Type B pancreatic cell (in vitro differentiated cells): ENCODE data around the gene SLC25A47. TPM values are rescaled to one million over a fixed set of nuclear protein-coding genes. Genes with fewer than 3 reads are reported as not detected.

Experiments
- DNase-seq: peaks from one replicate; pipeline ENCODE4 v3.0.0; 2021; ENCODE audit warnings: mixed read lengths; ENCODE audit not compliant: unreplicated experiment; ENCODE audit errors: extremely low spot score
- H3K27ac Mint-ChIP-seq: 2 replicates; pipeline ENCODE4 v1.8.0; 2021; ENCODE audit warnings: mild to moderate bottlenecking, mixed read lengths
- H3K27me3 Mint-ChIP-seq: 2 replicates; pipeline ENCODE4 v1.8.0; 2021; ENCODE audit warnings: mixed read lengths
- H3K36me3 Mint-ChIP-seq: 2 replicates; pipeline ENCODE4 v1.8.0; 2021; ENCODE audit warnings: mixed read lengths
- H3K4me1 Mint-ChIP-seq: one replicate; pipeline ENCODE4 v1.8.0; 2021; ENCODE audit warnings: mixed read lengths; ENCODE audit not compliant: unreplicated experiment
- H3K4me3 Mint-ChIP-seq: 2 replicates; pipeline ENCODE4 v1.8.0; 2021; ENCODE audit warnings: mild to moderate bottlenecking, mixed read lengths
- H3K9me3 Mint-ChIP-seq: 2 replicates; pipeline ENCODE4 v1.8.0; 2021; ENCODE audit warnings: mixed read lengths
- total RNA-seq: library from RNA; stranded (reverse); gene quantifications from 2 replicates; pipeline ENCODE4 v1.2.1, GENCODE V29; 2021; ENCODE audit warnings: low replicate concordance
- TF ChIP-seq, protein P1 (sequence below): fragments of 200-600 bp; sonication (generic); conservative IDR thresholded peaks from 2 replicates; pipeline ENCODE4 v1.5.0; 2021; ENCODE audit warnings: antibody characterized with exemption, mild to moderate bottlenecking

Gene SLC25A47
- total RNA-seq, 1 donor from 2014 or later, result not detected

DNA sequence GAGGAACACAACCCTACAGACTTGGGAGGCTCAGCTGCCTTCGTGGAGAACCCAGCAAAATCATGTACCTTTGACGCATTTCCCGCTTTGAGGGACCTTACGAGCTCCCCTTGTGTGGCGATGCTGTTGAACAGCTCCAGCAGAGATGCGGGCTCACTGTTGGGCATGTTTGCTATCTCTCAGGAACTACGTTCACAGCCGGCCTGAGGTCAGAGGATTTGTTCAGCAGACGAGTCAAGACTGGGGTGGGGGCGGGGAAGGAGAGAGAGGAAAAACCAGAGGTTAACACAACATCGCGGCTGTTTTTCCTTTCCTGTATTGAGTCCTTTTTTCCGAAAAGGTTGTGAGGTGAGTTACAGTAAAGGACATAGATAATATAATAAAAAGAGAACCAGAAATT is 45.9 kb downstream of the SLC25A47 start:
- H3K4me1 Mint-ChIP-seq, result peaks cover 17% of the 10 kb centered on the region
- H3K27ac Mint-ChIP-seq, result no peak overlapping the region
- TF ChIP-seq, protein P1, sequence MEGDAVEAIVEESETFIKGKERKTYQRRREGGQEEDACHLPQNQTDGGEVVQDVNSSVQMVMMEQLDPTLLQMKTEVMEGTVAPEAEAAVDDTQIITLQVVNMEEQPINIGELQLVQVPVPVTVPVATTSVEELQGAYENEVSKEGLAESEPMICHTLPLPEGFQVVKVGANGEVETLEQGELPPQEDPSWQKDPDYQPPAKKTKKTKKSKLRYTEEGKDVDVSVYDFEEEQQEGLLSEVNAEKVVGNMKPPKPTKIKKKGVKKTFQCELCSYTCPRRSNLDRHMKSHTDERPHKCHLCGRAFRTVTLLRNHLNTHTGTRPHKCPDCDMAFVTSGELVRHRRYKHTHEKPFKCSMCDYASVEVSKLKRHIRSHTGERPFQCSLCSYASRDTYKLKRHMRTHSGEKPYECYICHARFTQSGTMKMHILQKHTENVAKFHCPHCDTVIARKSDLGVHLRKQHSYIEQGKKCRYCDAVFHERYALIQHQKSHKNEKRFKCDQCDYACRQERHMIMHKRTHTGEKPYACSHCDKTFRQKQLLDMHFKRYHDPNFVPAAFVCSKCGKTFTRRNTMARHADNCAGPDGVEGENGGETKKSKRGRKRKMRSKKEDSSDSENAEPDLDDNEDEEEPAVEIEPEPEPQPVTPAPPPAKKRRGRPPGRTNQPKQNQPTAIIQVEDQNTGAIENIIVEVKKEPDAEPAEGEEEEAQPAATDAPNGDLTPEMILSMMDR, result no peak
- H3K27me3 Mint-ChIP-seq, result no peaks in the 10 kb centered on the region
- H3K9me3 Mint-ChIP-seq, result no peaks in the 10 kb centered on the region
- H3K4me3 Mint-ChIP-seq, result no peak overlapping the region
- no peak for DNase-seq
- peaks cover 23% of the 10 kb centered on the region for H3K36me3 Mint-ChIP-seq

DNA sequence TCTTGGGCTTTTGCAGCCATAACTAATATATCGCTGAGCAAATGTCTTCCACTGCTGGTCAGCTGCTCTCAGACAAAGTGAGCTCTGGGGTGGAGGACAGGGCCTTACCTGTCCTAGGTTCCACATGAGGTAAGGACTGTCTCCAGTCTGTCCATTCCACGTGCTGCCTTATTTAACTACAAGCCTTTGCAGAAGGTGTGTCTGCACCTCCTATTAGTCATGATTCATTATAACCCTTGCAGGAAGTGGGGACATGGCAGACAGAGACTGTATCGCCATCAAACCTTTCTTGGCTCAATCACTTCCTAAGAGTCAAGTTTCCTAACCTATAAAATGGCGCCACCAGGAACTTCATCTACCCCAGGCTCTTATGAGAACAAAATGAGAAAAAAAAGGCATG is 46.9 kb downstream of the SLC25A47 start:
- Mint-ChIP-seq H3K27me3 (no peaks in the 10 kb centered on the region), H3K4me1 (peaks cover 22% of the 10 kb centered on the region), H3K27ac (no peak overlapping the region), H3K36me3 (peaks cover 23% of the 10 kb centered on the region), H3K9me3 (no peaks in the 10 kb centered on the region), H3K4me3 (no peak overlapping the region)
- TF ChIP-seq, protein P1, result no peak
- DNase-seq, result no peak

DNA sequence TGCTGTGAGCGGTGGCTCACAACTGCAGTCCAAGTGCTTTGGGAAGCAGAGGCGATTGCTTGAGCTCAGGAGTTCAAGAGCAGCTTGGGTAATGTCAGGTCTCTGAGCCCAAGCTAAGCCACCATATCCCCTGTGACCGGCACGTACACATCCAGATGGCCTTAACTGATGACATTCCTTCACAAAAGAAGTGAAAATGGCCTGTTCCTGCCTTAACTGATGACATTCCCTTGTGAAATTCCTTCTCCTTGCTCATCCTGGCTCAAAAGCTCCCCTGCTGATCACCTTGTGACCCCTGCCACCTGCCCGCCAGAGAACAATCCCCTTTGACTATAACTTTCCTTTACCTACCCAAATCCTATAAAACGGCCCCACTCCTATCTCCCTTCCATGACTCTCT is 48.6 kb downstream of the SLC25A47 start:
- H3K4me1 Mint-ChIP-seq, result peaks cover 28% of the 10 kb centered on the region
- H3K9me3 Mint-ChIP-seq, result no peaks in the 10 kb centered on the region
- TF ChIP-seq, protein P1, result no peak
- H3K4me3 Mint-ChIP-seq, result no peak overlapping the region
- no peak overlapping the region for H3K27ac Mint-ChIP-seq
- H3K27me3 Mint-ChIP-seq, result no peaks in the 10 kb centered on the region
- no peak for DNase-seq
- H3K36me3 Mint-ChIP-seq, result peaks cover 17% of the 10 kb centered on the region

DNA sequence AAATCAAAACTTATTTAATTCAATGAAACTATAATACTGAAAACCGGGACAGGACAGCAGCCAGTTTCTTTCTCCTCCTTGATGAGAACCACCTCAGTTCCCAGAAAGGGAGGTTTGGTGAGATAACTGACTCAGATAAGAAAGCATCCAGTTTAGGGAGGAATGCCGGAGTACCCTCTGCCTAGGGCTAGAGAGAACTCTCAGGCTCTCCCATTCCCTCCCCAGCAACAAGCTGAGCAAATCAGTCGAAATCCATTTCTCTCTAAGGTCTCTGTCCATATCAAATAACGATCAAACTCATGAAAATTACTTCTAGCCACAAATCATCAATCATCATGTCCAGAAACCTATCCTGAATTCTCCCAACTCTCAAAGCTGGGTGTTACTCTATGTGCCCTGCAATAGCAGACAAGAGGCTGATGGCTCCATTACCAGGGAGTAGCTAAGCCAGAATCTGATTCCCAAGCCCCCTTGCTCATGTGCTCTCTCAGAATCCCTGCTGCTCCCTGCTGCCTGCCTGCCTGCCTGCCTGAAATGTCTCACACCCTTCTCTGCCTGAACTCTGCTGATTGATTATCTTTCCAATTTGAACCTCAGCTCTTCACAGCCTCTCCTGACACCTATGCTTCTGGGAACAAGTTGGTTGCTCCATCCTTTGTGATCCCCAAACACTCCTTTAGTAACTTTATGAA is 49.4 kb downstream of the SLC25A47 start:
- Mint-ChIP-seq H3K4me3 (peak overlapping the region; percentile 29), H3K27me3 (no peaks in the 10 kb centered on the region), H3K9me3 (no peaks in the 10 kb centered on the region), H3K27ac (peak overlapping the region; percentile 20), H3K4me1 (peaks cover 29% of the 10 kb centered on the region), H3K36me3 (peaks cover 17% of the 10 kb centered on the region)
- DNase-seq, result no peak
- TF ChIP-seq, protein P1, result no peak

DNA sequence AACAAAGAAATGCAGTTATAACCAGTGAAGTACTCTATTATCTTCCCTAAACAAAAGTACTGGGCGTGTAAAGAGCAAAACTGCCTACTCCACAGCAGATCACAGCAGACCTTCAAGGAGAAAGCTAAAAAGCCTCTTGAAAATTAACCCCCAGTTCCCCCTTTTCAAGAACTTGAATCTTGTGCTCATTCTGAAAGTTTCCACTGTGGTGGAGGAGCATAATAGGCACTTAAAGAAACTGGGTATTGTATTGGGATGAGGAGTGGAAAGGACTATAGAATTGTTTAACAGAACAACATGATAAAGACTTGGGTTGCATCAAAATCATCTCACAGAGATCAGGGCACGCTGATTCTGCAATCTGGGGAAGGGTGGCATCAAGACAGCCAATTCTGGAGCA is 51.1 kb downstream of the SLC25A47 start:
- no peaks in the 10 kb centered on the region for H3K9me3 Mint-ChIP-seq
- TF ChIP-seq, protein P1, result no peak
- no peaks in the 10 kb centered on the region for H3K27me3 Mint-ChIP-seq
- DNase-seq, result no peak
- peaks cover 10% of the 10 kb centered on the region for H3K36me3 Mint-ChIP-seq
- peak overlapping the region; percentile 98 for H3K27ac Mint-ChIP-seq
- peak overlapping the region; percentile 97 for H3K4me3 Mint-ChIP-seq
- peaks cover 33% of the 10 kb centered on the region for H3K4me1 Mint-ChIP-seq
